Astrocyte of the spinal cord (primary cell): ENCODE results near the gene FAT3.

Experiments
- DNase-seq: peaks from one replicate; pipeline ENCODE4 v3.0.0; 2011; ENCODE audit warnings: low read depth, low spot score
- H3K4me3 ChIP-seq: 2 replicates; pipeline ENCODE4 v1.5.1; 2011; ENCODE audit warnings: low read depth, mild to moderate bottlenecking, low read length, moderate library complexity
- CTCF ChIP-seq: IDR thresholded peaks from 2 replicates; pipeline ENCODE4 v1.5.1; 2012; ENCODE audit warnings: low read depth, mild to moderate bottlenecking, low read length, inconsistent platforms
- in situ Hi-C: cut with HindIII; loops from 2 replicates; pipeline ENCODE4 v1.10.0; 2017; ENCODE audit warnings: low sequenced_read_pairs

FAT3 gene

DNA sequence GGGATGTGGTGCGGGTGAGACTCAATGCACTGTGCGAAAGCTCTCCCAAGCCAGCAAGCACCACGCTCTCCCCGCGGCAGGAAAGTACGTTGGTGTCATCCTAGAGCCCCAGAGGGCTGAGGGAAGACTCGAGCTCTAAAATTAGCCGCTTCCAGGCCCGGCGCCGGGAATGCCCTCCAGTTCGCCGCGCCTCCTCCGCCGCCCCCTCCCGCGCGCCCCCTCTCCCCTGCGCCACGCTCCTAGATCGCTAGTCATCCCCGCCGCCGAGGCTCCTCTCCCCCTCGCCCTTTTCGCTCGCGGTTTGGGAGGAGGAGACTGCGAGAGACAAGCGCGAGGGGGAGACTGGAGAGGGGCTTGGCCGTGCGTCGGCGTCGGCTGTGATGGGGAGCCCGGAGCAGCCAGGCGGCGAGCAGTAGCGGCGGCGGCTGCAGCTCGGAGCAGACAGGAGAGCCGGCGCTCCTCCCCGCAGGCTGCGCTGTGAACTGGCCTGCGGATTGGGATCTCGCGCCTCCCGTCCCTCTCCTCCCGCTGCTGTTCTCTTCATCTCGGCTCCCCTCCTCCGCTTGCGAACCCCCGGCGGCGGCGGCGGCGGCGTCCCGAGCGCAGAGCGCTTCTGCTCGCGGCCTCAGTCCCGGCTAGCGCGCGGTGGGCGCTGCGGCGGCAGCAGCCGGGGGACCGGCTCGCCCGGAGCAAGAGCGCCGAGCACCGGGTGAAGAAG, at the start of gene FAT3:
Gene FAT3 (plus strand): TSS at position 412 of the 718 bp plus-strand sequence. CDS start 127,295 bp downstream, outside the sequence.
- TF ChIP-seq CTCF: no peak
- peak within 1 kb of the TSS; percentile 42 for H3K4me3 ChIP-seq
- DNase-seq: peak; percentile 67
- in situ Hi-C loops: no loop called here

GRCh38 chr11:92179017-92179670, 45.5 kb upstream of the FAT3 start:
- no peak overlapping the region for H3K4me3 ChIP-seq
- DNase-seq: no peak
- in situ Hi-C loops: no loop called here
- no peak for TF ChIP-seq CTCF

DNA sequence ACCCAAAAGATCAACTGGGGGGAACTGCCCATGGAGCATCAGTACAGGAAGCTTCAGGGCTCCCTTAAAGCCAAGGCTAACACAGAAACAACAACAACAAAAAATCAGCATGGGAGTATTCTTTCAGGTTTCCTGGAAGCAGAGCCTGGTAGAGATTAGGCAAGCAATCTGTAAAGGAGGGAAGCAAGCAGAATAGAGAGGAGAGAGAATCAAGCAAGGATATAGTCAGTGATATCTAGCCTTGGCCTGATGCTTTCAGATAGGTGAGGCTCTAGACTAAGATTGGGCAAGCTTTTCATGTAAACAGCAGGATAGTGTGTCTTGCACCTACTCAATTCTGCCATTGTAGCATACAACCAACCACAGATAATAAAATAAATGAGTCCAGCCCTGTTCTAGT, 44.4 kb upstream of the FAT3 start:
- in situ Hi-C loops: no loop called here
- TF ChIP-seq CTCF: no peak
- no peak overlapping the region for H3K4me3 ChIP-seq
- no peak for DNase-seq

GRCh38 chr11:92180664-92181251, 43.9 kb upstream of the FAT3 start:
- in situ Hi-C loops: no loop called here
- TF ChIP-seq CTCF: no peak
- H3K4me3 ChIP-seq: no peak overlapping the region
- DNase-seq: peak; percentile 87

- DNase-seq: no peak
- no peak for TF ChIP-seq CTCF
- in situ Hi-C loops: no loop called here
These were observed 33.9 kb upstream of the FAT3 start for GRCh38 chr11:92190535-92191206.

DNA sequence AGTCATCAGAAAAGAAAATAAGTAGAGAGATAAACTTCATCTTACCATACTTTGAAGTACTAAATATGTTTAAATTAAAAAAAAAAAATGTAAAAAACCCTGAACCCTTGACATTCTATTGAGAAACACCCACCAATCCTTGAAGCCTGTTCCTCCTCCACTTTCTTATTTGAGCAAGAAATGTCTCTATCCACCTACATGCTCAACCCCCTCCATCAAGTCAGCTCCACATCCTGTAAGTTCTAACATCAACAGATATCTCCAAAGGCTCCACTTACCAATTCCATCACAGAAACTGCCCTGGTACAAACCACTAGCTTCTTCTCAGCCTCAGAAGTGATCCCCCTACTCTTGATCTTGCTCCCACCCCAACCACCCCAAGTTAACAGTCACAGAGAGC, 32.5 kb upstream of the FAT3 start:
- H3K4me3 ChIP-seq: no peak overlapping the region
- no peak for DNase-seq
- in situ Hi-C loops: no loop called here
- no peak for TF ChIP-seq CTCF

More at GRCh38 chr11:92190535-92191206, 33.9 kb upstream of the FAT3 start:
- no peak overlapping the region for H3K4me3 ChIP-seq
